Immature natural killer cell (primary cell): Measurements from ENCODE around the gene CHRNE. TPM values are rescaled to one million over a fixed set of nuclear protein-coding genes. Genes with fewer than 3 reads are reported as not detected.
"Not testable (repeated sequence)": the region's sequence is repeated elsewhere in the genome, so short reads cannot be mapped to it uniquely, and the experiment has no call there.

Source experiments
- DNase-seq, 3 donors: peaks; one replicate each; pipeline ENCODE4 v3.0.0; 2022; ENCODE audit warnings: mixed read lengths in 1 of 3
- H3K27ac Mint-ChIP-seq, 6 donors: one replicate each; pipeline ENCODE4 v1.8.0; 2020; ENCODE audit warnings: mixed read lengths in 6 of 6, mild to moderate bottlenecking in 5 of 6, inconsistent platforms in 4 of 6, moderate library complexity in 3 of 6
- H3K27me3 Mint-ChIP-seq, 3 donors: one replicate each; pipeline ENCODE4 v1.8.0; 2020 to 2021; ENCODE audit warnings: low read depth in 3 of 3, mild to moderate bottlenecking in 3 of 3, mixed read lengths in 3 of 3, moderate library complexity in 3 of 3, inconsistent platforms in 1 of 3
- H3K36me3 Mint-ChIP-seq, 3 donors: one replicate each; pipeline ENCODE4 v1.8.0; 2020; ENCODE audit warnings: mixed read lengths in 3 of 3, inconsistent platforms in 2 of 3, mild to moderate bottlenecking in 2 of 3
- H3K4me1 Mint-ChIP-seq, 2 donors: one replicate each; pipeline ENCODE4 v1.8.0; 2020; ENCODE audit warnings: inconsistent platforms in 2 of 2, mild to moderate bottlenecking in 2 of 2, mixed read lengths in 2 of 2, moderate library complexity in 1 of 2
- H3K4me3 Mint-ChIP-seq, 5 donors: one replicate each; pipeline ENCODE4 v1.8.0; 2020; ENCODE audit warnings: mild to moderate bottlenecking in 5 of 5, mixed read lengths in 5 of 5, inconsistent platforms in 3 of 5, moderate library complexity in 3 of 5
- H3K9me3 Mint-ChIP-seq, 6 donors: one replicate each; pipeline ENCODE4 v1.8.0; 2020; ENCODE audit warnings: mild to moderate bottlenecking in 6 of 6, mixed read lengths in 6 of 6, inconsistent platforms in 4 of 6, moderate library complexity in 3 of 6
- polyA plus RNA-seq, 3 donors: library from polyadenylated mRNA; unstranded; fragments of 300-500 nt; fragmentation: Illumina TruSeq; gene quantifications; one replicate each; pipeline ENCODE4 v1.2.3, GENCODE V29; 2021

Gene CHRNE
- polyA plus RNA-seq, 3 donors from 2014 or later, result 2.7 to 4.9 (median 3.9) TPM

DNA sequence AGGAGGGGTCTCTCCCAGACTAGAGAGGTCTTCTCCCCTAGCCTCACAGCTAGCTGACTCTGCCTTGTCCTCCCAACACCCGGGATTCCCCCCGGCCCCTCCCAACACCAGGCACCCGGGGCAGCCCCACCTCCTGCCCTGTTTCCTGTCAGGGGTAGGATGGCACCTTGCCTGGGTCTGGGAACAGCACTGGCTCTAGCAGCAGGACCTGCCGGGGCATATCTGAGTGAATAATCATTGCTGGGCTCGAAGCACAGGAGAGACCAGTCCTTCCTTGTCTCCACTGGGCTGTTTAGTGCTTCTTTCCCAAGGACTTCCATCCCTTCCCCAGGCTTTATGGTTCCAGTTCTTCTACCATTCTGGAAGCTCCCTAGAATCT is 44.0 kb downstream of the CHRNE start:
- no peak overlapping the region for H3K27ac Mint-ChIP-seq
- H3K4me3 Mint-ChIP-seq, result no peak overlapping the region
- H3K27me3 Mint-ChIP-seq, result peaks cover 4 to 9% (median 9%) of the 10 kb centered on the region in 3 donors
- no peak for DNase-seq
- H3K36me3 Mint-ChIP-seq, result peaks cover 4 to 18% (median 7%) of the 10 kb centered on the region in 3 donors
- H3K9me3 Mint-ChIP-seq, result no peaks in the 10 kb centered on the region
- peaks cover 13 to 18% of the 10 kb centered on the region in 2 donors for H3K4me1 Mint-ChIP-seq

DNA sequence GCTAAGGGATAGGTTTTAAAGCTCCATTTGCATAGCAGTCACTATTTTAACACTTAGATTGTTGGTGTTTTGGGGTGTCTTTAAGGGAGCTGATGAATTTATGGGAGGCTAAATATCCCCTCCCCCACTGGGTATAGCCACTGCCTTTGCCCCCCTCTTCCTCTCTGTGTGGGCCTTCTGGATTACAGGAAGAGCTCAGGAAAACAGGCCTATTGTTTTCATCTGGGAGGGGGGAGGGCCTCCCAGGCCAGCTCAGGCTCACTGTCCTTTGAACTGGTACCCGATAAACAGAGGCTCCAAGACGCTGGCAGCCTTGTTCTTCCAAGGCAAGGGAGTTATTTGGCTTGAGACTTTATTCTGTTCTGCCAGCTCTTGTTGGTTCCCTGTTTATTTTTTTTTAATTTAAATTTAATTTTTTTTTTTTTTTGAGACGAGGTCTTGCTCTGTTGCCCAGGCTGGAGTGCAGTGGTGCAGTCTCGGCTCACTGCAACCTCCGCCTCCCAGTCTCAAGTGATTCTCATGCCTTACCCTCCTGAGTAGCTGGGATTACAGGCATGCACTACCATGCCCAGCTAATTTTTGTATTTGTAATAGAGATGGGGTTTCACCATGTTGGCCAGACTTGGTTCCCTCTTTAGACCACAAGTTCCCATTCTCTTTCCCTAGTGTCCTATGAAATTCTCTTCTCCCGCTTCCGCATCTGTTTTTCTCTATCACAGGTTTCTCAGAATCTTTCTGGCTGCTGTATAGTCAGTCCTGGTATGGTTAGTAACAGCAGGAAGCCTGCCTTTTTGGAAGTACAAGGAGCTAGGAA is 44.6 kb downstream of the CHRNE start:
- Mint-ChIP-seq H3K27ac (no peak overlapping the region), H3K9me3 (no peaks in the 10 kb centered on the region), H3K4me1 (peaks cover 16 to 23% of the 10 kb centered on the region in 2 donors), H3K4me3 (no peak overlapping the region), H3K27me3 (peaks cover 9 to 14% (median 12%) of the 10 kb centered on the region in 3 donors), H3K36me3 (peaks cover 4 to 18% (median 7%) of the 10 kb centered on the region in 3 donors)
- DNase-seq, result no peak

DNA sequence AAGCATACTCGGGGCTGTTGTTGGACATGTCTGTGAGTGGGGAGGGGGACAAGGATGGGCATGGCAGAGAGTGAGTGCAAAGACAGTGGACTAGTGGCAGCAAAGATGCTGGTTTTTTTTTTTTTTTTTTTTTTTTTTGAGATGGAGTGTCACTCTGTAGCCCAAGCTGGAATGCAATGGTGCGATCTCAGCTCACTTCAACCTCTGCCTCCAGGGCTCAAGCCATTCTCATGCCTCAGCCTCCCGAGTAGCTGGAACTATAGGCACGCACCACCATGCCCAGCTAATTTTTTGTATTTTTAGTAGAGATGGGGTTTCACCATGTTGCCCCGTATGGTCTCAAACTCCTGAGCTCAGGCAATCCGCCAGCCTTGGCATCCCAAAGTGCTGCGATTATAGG is 45.6 kb downstream of the CHRNE start:
- H3K4me3 Mint-ChIP-seq, DNase-seq, H3K9me3 Mint-ChIP-seq, H3K27ac Mint-ChIP-seq: not testable (repeated sequence)
- H3K4me1 Mint-ChIP-seq, result peaks cover 18 to 25% of the 10 kb centered on the region in 2 donors
- peaks cover 14 to 21% (median 20%) of the 10 kb centered on the region in 3 donors for H3K27me3 Mint-ChIP-seq
- H3K36me3 Mint-ChIP-seq, result peaks cover 4 to 18% (median 7%) of the 10 kb centered on the region in 3 donors

DNA sequence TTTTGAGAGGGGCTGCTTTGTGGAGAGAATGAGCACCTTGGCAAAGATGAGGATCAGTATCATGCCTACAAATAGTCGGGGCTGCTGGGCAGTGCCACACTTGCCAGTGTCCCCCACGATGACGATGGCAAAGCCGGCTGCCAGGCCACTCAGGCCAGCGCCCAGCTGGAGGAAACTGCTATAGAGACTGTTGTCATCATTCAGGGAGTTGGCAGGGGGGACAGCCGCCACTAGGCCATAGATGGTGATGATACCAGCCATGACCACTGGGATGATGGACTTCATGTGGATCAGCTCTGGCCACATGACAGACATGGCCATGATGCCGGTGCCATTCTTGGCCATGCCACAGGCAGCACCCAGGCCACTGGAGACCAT is 46.0 kb downstream of the CHRNE start:
- Mint-ChIP-seq H3K36me3 (peaks cover 4 to 18% (median 7%) of the 10 kb centered on the region in 3 donors), H3K4me1 (peaks cover 23 to 30% of the 10 kb centered on the region in 2 donors), H3K9me3 (peaks cover 0 to 6% (median 4%) of the 10 kb centered on the region in 6 donors), H3K4me3 (no peak overlapping the region), H3K27ac (no peak overlapping the region), H3K27me3 (peaks cover 18 to 25% (median 24%) of the 10 kb centered on the region in 3 donors)
- no peak for DNase-seq

DNA sequence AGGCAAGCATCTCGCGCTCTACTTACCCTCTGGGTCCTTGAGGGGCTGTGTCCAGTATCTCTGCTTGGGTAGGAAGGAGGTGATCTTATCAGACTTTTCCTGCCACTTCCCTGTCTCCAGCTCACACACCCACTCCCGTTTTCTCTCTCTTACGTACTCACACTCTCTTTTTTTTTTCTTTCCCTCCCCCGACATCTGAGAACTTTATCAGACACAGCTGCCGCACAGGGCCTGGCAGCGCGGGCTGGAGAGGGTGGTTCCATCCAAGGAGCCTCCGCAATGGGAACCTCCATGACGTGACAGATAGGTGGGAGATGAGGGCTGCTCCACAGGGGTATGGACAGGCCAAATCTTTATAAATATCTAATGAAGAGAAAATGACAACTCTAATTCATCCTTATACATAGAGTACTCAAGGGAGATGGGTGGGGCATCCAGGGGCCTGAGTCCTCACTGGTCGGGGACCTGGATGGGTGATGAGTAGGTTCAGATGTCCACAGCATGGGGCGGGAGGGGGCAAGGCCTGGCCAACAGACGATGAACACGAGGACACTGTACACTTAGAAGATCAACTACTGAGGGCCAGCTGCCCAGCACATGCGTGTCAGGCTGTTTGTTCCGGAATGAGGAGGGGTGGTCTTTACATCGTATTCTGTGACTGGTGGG is 46.5 kb downstream of the CHRNE start:
- Mint-ChIP-seq H3K4me1 (peaks cover 25 to 33% of the 10 kb centered on the region in 2 donors), H3K27ac (no peak overlapping the region), H3K4me3 (no peak overlapping the region), H3K27me3 (peaks cover 18 to 30% (median 26%) of the 10 kb centered on the region in 3 donors), H3K9me3 (peaks cover 0 to 7% (median 5%) of the 10 kb centered on the region in 6 donors), H3K36me3 (peaks cover 4 to 18% (median 7%) of the 10 kb centered on the region in 3 donors)
- no peak for DNase-seq

DNA sequence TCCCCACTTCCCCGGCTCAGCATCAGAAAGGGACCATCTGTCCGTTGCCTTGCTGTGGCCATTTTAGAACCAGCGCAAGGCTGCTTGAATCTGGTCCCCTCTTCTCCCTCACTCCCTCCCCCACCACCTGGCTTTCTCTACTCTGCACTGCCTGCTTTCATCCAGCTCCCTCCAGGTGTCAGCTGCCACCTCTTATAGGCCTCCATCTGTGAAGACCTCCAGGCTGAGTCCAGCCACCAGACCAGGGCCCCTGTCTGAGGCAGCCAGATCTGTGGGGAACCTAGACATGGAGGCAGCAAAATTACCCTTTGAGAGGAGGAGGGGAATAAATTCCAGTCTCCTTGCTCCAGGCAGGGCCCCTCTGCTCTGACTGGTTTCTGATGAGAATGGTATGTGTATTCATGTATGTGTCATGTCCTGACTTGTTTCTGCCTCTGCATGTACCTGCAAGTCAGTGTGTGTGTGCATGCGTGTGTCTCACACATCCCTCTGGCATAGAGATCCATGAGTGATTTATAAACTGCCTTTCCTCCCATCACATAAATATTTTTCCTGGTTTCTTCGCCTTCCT is 48.7 kb downstream of the CHRNE start:
- DNase-seq, result no peak
- H3K4me1 Mint-ChIP-seq, result peaks cover 33 to 49% of the 10 kb centered on the region in 2 donors
- H3K9me3 Mint-ChIP-seq, result peaks cover 0 to 7% (median 5%) of the 10 kb centered on the region in 6 donors
- H3K36me3 Mint-ChIP-seq, result peaks cover 4 to 22% (median 10%) of the 10 kb centered on the region in 3 donors
- peak overlapping the region in 1 of 5 donors; percentile 46 for H3K4me3 Mint-ChIP-seq
- H3K27ac Mint-ChIP-seq, result peak overlapping the region in 3 of 6 donors; percentile 20 to 57 (median 23)
- peaks cover 18 to 35% (median 34%) of the 10 kb centered on the region in 3 donors for H3K27me3 Mint-ChIP-seq

DNA sequence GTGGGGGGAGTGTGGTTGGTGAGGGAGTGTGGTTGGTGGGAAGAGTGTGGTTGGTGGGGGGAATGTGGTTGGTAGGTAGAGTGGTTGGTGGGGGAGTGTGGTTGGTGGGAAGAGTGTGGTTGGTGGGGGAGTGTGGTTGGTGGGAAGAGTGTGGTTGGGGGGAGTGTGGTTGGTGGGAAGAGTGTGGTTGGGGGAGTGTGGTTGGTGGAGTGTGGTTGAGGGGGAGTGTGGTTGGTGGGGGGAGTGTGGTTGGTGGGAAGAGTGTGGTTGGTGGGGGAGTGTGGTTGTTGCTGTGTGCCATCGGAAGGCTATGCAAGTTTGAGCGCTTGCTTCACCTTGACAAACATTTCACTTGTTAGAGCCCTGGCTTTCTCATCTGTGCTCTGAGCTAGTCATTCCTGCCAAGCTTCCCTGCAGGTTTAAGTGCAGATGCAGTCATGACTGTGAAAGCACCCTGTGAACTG is 49.7 kb downstream of the CHRNE start:
- H3K4me1 Mint-ChIP-seq, result peaks cover 32 to 49% of the 10 kb centered on the region in 2 donors
- H3K27ac Mint-ChIP-seq, result peak overlapping the region in 3 of 6 donors; percentile 48 to 90 (median 72)
- peaks cover 0 to 7% (median 5%) of the 10 kb centered on the region in 6 donors for H3K9me3 Mint-ChIP-seq
- H3K27me3 Mint-ChIP-seq, result peaks cover 18 to 35% (median 35%) of the 10 kb centered on the region in 3 donors
- peak; percentile 27 to 36 (median 32) for DNase-seq
- peak overlapping the region in 2 of 5 donors; percentile 4 to 6 for H3K4me3 Mint-ChIP-seq
- peaks cover 4 to 22% (median 10%) of the 10 kb centered on the region in 3 donors for H3K36me3 Mint-ChIP-seq

DNA sequence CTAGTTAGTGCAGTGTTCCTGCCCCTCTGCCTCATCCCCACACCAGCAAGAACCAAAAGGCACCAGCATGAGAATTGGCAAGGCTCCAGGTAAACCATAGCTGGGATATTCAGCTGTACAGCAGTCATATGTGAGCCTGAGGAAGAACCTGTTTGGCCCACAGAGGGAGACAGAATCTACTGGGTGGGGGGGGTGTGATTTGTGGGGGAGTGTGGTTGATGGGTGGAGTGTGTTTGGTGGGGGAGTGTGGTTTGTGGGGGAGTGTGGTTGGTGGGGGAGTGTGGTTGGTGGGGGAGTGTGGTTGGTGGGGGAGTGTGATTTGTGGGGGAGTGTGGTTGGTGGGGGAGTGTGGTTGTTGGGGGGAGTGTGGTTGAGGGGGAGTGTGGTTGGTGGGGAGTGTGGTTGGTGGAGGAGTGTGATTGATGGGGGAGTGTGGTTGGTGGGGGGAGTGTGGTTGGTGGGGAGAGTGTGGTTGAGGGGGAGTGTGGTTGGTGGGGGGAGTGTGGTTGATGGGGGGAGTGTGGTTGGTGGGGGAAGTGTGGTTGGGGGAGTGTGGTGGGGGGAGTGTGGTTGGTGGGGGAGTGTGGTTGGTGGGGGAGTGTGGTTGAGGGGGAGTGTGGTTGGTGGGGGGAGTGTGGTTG is 50.2 kb downstream of the CHRNE start:
- H3K4me3 Mint-ChIP-seq, result peak overlapping the region in 3 of 5 donors; percentile 5 to 71 (median 29)
- H3K36me3 Mint-ChIP-seq, result peaks cover 4 to 23% (median 10%) of the 10 kb centered on the region in 3 donors
- peak; percentile 32 to 53 (median 44) for DNase-seq
- peak overlapping the region in 5 of 6 donors; percentile 31 to 92 (median 89) for H3K27ac Mint-ChIP-seq
- peaks cover 0 to 7% (median 5%) of the 10 kb centered on the region in 6 donors for H3K9me3 Mint-ChIP-seq
- peaks cover 31 to 49% of the 10 kb centered on the region in 2 donors for H3K4me1 Mint-ChIP-seq
- H3K27me3 Mint-ChIP-seq, result peaks cover 18 to 35% (median 35%) of the 10 kb centered on the region in 3 donors

DNA sequence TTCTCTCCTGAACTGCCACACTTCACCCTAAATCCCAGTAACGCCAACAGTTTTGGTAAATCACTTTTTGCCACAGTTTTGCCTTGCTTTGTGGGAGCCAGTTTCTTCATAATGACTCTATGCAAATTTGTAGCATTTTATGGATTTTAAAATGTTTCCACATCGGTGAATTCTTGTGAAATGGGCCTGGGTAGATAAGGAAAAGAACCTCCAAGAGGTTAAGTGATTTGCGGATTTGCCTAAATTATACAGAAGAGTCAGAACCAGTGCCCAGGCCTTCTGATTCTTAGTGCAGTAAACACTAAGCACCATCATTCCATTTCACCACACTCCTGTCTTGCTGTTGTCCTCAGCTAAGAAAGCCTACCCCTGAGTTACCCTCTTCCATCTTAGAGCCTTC is 51.8 kb downstream of the CHRNE start:
- peak overlapping the region in 1 of 5 donors; percentile 27 for H3K4me3 Mint-ChIP-seq
- H3K9me3 Mint-ChIP-seq, result peaks cover 0 to 7% (median 5%) of the 10 kb centered on the region in 6 donors
- no peak for DNase-seq
- peaks cover 18 to 35% (median 33%) of the 10 kb centered on the region in 3 donors for H3K27me3 Mint-ChIP-seq
- peaks cover 35 to 49% of the 10 kb centered on the region in 2 donors for H3K4me1 Mint-ChIP-seq
- H3K27ac Mint-ChIP-seq, result peak overlapping the region in 2 of 6 donors; percentile 26 to 72
- peaks cover 0 to 9% (median 4%) of the 10 kb centered on the region in 3 donors for H3K36me3 Mint-ChIP-seq

DNA sequence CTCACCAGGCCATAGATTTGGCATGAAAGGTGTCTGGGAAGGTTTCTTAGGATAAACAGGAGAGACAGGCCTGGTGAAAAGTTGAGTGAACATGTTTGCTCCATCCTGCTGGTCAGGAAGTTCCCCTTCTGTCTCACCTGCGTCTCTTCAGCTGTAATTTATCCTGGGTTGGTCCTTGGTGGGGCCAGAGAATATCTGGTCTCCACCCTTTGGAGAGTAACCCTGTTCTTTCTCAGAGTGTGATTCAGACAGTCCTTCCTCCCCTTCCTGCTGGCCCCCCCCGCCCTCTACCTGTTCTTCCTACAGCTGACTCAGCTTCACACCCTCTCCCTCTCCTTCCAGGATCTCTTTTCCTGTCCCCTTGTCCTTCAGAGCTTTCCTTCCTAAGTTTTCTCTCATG is 52.7 kb downstream of the CHRNE start:
- Mint-ChIP-seq H3K4me3 (no peak overlapping the region), H3K4me1 (peaks cover 35 to 53% of the 10 kb centered on the region in 2 donors), H3K36me3 (peaks cover 0 to 8% (median 7%) of the 10 kb centered on the region in 3 donors), H3K27ac (no peak overlapping the region), H3K27me3 (peaks cover 18 to 35% (median 33%) of the 10 kb centered on the region in 3 donors), H3K9me3 (peaks cover 0 to 7% (median 5%) of the 10 kb centered on the region in 6 donors)
- no peak for DNase-seq

DNA sequence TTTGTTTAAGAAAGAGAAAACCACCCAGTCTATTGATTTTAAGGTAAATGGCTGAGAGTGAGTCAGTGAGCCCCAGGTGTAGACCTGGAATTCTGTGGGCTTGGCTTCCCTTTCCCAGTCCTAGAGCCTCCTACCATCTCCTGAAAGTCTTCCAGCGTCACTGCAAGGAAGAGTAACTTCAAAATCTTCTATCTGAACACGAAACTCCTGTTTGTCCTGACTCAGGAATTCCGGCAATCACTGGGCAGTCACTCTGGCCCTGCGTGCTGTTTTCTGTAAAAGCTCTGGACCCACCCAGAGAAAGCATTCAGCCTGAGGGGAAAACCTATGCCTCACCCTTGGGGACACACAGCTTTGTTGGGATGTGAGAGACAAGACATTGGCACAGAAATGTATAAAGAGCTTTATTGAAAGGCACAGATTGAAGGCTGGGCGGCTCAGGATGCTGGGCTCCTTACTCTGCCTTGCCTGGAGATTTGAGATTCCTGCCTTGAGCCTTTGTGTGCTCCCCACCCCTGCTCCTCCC is 53.8 kb downstream of the CHRNE start:
- Mint-ChIP-seq H3K9me3 (peaks cover 0 to 7% (median 5%) of the 10 kb centered on the region in 6 donors), H3K27ac (no peak overlapping the region), H3K4me3 (no peak overlapping the region), H3K36me3 (peaks cover 0 to 8% (median 7%) of the 10 kb centered on the region in 3 donors), H3K27me3 (peaks cover 16 to 29% (median 28%) of the 10 kb centered on the region in 3 donors), H3K4me1 (peaks cover 31 to 56% of the 10 kb centered on the region in 2 donors)
- no peak for DNase-seq
